B cell (primary cell): ENCODE results near the gene PSMD9. TPM values are rescaled to one million over a fixed set of nuclear protein-coding genes. Genes with fewer than 3 reads are reported as not detected.

Source experiments
- ATAC-seq: fragments of 200-7000 bp; cut with Tn5 transposase; one replicate; pipeline ENCODE4 v1.10.0; 2021; ENCODE audit warnings: low read depth, mild to moderate bottlenecking, moderate number of reproducible peaks, moderate library complexity
- CTCF ChIA-PET: fragments of 350-600 bp; sonication (Branson Sonifier 250); formaldehyde crosslinking; loops from one replicate; lab custom pipeline; 2021; ENCODE audit warnings: antibody characterized with exemption, inconsistent platforms; lab: Charles Lee
- POLR2A ChIA-PET: fragments of 350-600 bp; sonication (Branson Sonifier 250); formaldehyde crosslinking; loops from one replicate; lab custom pipeline; 2021; ENCODE audit warnings: antibody characterized with exemption; lab: Charles Lee
- DNase-seq: peaks from one replicate; pipeline ENCODE4 v3.0.0; 2013
- H2AFZ ChIP-seq: 2 replicates; pipeline ENCODE4 v1.6.1; 2012; ENCODE audit warnings: mild to moderate bottlenecking, low read depth, low read length; ENCODE audit not compliant: insufficient read depth, poor library complexity, severe bottlenecking
- H3K27ac ChIP-seq, 2 donors: 1 replicate in 1 of 2; 2 replicates in 1 of 2; pipeline ENCODE4 v1.5.1; 2012 to 2013; ENCODE audit warnings: low read length in 2 of 2, mild to moderate bottlenecking in 2 of 2, moderate library complexity in 1 of 2
- H3K27me3 ChIP-seq, 4 experiments: fragments of 200-600 bp in 1 of 4; sonication (generic) in 1 of 4; replicated peaks in 1 of 4; 1 replicate in 2 of 4; 2 replicates in 2 of 4; pipeline versions ENCODE4 v1.6.1 to v1.7.0; 2013 to 2016; ENCODE audit warnings: low read length in 3 of 4, mild to moderate bottlenecking in 2 of 4, mixed read lengths in 1 of 4, moderate library complexity in 1 of 4; ENCODE audit not compliant: insufficient read depth in 4 of 4, control insufficient read depth in 3 of 4; ENCODE audit errors: control extremely low read depth in 1 of 4
- H3K36me3 ChIP-seq, 2 experiments: replicated peaks in 1 of 2; 1 replicate in 1 of 2; 2 replicates in 1 of 2; pipeline versions ENCODE4 v1.6.1 to v1.7.1; 2013; ENCODE audit warnings: low read length in 1 of 2; ENCODE audit not compliant: insufficient read depth in 2 of 2, control insufficient read depth in 1 of 2; ENCODE audit errors: control extremely low read depth in 1 of 2, extremely low read depth in 1 of 2
- H3K4me1 ChIP-seq, 2 donors: fragments of 200-600 bp in 1 of 2; sonication (generic) in 1 of 2; 1 replicate in 1 of 2; 2 replicates in 1 of 2; pipeline versions ENCODE4 v1.5.1 to v1.6.1; 2013 to 2017; ENCODE audit warnings: low read length in 2 of 2; ENCODE audit not compliant: control insufficient read depth in 2 of 2, insufficient read depth in 2 of 2
- H3K4me2 ChIP-seq: replicated peaks from 2 replicates; pipeline ENCODE3; 2012; ENCODE audit warnings: mild to moderate bottlenecking, low read depth, low read length; ENCODE audit not compliant: poor library complexity, severe bottlenecking
- H3K4me3 ChIP-seq, 5 experiments: fragments of 200-600 bp in 1 of 5; sonication (generic) in 1 of 5; 1 replicate in 3 of 5; 2 replicates in 2 of 5; pipeline versions ENCODE4 v1.5.1 to v1.7.0; 2011 to 2016; ENCODE audit warnings: low read length in 4 of 5, mild to moderate bottlenecking in 4 of 5, low read depth in 2 of 5, control low read depth in 1 of 5, moderate library complexity in 1 of 5; ENCODE audit not compliant: insufficient read depth in 1 of 5; ENCODE audit errors: control extremely low read depth in 1 of 5, extremely low read depth in 1 of 5
- H3K79me2 ChIP-seq: fragments of 200-600 bp; sonication (generic); one replicate; pipeline ENCODE4 v1.6.0; 2016; ENCODE audit warnings: low read length; ENCODE audit not compliant: control insufficient read depth, insufficient read depth
- H3K9ac ChIP-seq: fragments of 200-600 bp; sonication (generic); 2 replicates; pipeline ENCODE4 v1.6.1; 2017; ENCODE audit warnings: mild to moderate bottlenecking, low read length, moderate library complexity
- H3K9me3 ChIP-seq, 3 donors: one replicate each; pipeline versions ENCODE4 v1.6.1 to v1.7.1; 2013; ENCODE audit warnings: low read length in 2 of 3; ENCODE audit not compliant: control insufficient read depth in 2 of 3, insufficient read depth in 1 of 3; ENCODE audit errors: control extremely low read depth in 1 of 3
- H4K20me1 ChIP-seq: 2 replicates; pipeline ENCODE4 v1.6.0; 2012; ENCODE audit warnings: mild to moderate bottlenecking, low read length; ENCODE audit not compliant: insufficient read depth, control insufficient read depth, poor library complexity, severe bottlenecking
- H3K27ac Mint-ChIP-seq: one replicate; pipeline ENCODE4 v1.8.0; 2021; ENCODE audit warnings: mixed read lengths
- H3K27me3 Mint-ChIP-seq: one replicate; pipeline ENCODE4 v1.8.0; 2021; ENCODE audit warnings: mixed read lengths
- H3K4me1 Mint-ChIP-seq: one replicate; pipeline ENCODE4 v1.8.0; 2021; ENCODE audit warnings: mixed read lengths
- H3K4me3 Mint-ChIP-seq: one replicate; pipeline ENCODE4 v1.8.0; 2021; ENCODE audit warnings: mixed read lengths
- H3K9me3 Mint-ChIP-seq: one replicate; pipeline ENCODE4 v1.8.0; 2022; ENCODE audit warnings: mixed read lengths; ENCODE audit not compliant: insufficient read depth
- EZH2 ChIP-seq: IDR thresholded peaks from 2 replicates; pipeline ENCODE4 v1.6.1; 2012; ENCODE audit warnings: borderline replicate concordance, low read depth, mild to moderate bottlenecking, moderate library complexity, low read length; ENCODE audit not compliant: insufficient read depth, poor library complexity, severe bottlenecking
- WGBS: methylation state at CpG from one replicate; pipeline ENCODE4 v1.1.5; 2013; ENCODE audit warnings: missing lambda C conversion rate; ENCODE audit not compliant: insufficient coverage; 5-methylcytosine and 5-hydroxymethylcytosine counted together
- intact Hi-C: fragments of 100-400 bp; cut with micrococcal nuclease; formaldehyde crosslinking; loops from one replicate; pipeline ENCODE4 v1.10.0; 2022
- polyA plus RNA-seq: library from polyadenylated mRNA; depleted of rRNA; stranded (reverse); fragments of >200 nt; gene quantifications from 2 replicates; pipeline ENCODE4 v1.2.3, GENCODE V29; 2012
- total RNA-seq, 2 donors: library from RNA; stranded (reverse); fragments of 120-200 nt in 1 of 2; gene quantifications; 1 replicate in 1 of 2; 2 replicates in 1 of 2; pipeline versions ENCODE4 v1.2.3 to v1.2.4, GENCODE V29; 2013 to 2022
- TF ChIP-seq, protein P1 (sequence below): fragments of 200-600 bp; IDR thresholded peaks from one replicate; pipeline ENCODE4 v1.8.0; 2022; ENCODE audit warnings: antibody characterized with exemption, mild to moderate bottlenecking

PSMD9 gene
- total and polyA plus RNA-seq, 2 donors (not counting 1 experiment from before 2014, with no cell fraction given): 37.1 to 83.4 TPM

DNA sequence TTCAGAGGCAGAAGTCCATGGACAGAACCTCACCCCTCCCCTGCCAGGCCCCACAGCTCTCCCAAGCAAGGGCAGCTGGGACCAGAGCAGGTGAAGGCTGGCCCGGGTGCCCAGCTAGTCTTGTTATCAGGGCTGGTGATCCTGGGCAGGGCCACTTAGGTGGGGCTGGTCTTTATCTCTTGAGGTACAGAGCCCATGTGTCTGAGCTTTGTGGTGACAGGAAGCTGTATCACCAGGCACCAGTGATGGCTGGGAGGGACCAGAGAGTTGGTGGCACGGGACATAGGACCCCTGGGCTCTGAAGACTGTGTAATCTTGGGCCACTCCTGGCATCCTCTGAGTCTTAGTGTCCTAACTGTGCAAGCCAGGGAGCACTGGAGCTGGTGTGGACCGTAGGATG lies 17.1 kb upstream of the PSMD9 start:
- H4K20me1 ChIP-seq: no peaks in the 10 kb centered on the region
- no peak for TF ChIP-seq EZH2
- ChIA-PET POLR2A (no interaction called here), CTCF (no interaction called here)
- no peak overlapping the region for H3K4me3 ChIP-seq
- H3K4me3 Mint-ChIP-seq: no peak overlapping the region
- no peaks in the 10 kb centered on the region for H3K36me3 ChIP-seq
- no peaks in the 10 kb centered on the region for H3K9me3 Mint-ChIP-seq
- no peak for ATAC-seq
- no peaks in the 10 kb centered on the region for H3K79me2 ChIP-seq
- H3K27me3 ChIP-seq: no peaks in the 10 kb centered on the region
- H2AFZ ChIP-seq: no peak overlapping the region
- no peaks in the 10 kb centered on the region for H3K9me3 ChIP-seq
- intact Hi-C loops: no loop called here
- 76% methylated on average over 2 of the region's 3 CpGs for WGBS
- H3K4me1 Mint-ChIP-seq: peaks cover 3% of the 10 kb centered on the region
- no peak overlapping the region for H3K9ac ChIP-seq
- no peak overlapping the region for H3K27ac Mint-ChIP-seq
- peaks cover 0 to 5% of the 10 kb centered on the region in 2 donors for H3K4me1 ChIP-seq
- DNase-seq: no peak
- no peaks in the 10 kb centered on the region for H3K27me3 Mint-ChIP-seq
- no peak overlapping the region for H3K4me2 ChIP-seq
- H3K27ac ChIP-seq: no peak overlapping the region

DNA sequence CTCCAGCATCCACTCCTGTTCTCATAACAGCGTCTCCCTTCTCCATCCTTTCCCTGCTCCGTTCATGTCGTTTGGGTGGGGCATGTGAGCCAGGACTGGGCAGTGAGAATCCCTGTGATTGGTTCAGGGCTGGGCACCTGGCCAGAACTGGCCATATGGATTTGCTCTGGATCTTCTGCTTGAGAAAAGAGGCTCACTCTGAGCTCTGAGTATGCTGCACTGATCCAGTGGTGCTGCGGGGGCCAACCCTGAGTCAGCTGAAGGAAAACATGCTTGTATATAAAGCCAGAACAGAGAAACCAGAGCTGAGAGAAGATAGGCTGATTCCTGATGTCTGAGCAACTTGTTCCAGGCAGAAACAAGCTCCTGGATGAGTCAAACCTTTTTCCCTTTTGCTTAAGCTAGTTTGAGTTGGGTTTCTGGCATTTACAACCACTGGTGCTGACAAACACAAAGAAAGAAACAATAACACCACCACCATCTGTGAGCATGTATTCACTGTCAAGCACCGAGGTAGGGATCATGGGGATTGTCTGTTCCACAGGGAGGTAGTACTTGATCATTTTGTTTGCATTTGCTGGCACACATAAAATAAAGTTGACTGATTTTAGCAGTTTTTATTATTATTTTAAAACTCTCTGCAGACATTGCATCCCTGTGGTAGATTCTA lies 15.9 kb upstream of the PSMD9 start:
- Mint-ChIP-seq H3K9me3 (no peaks in the 10 kb centered on the region), H3K4me1 (peaks cover 3% of the 10 kb centered on the region), H3K27me3 (no peaks in the 10 kb centered on the region), H3K27ac (no peak overlapping the region), H3K4me3 (no peak overlapping the region)
- Histone ChIP-seq H3K27me3 (no peaks in the 10 kb centered on the region), H3K9ac (no peak overlapping the region), H3K27ac (no peak overlapping the region), H3K4me3 (no peak overlapping the region), H3K9me3 (no peaks in the 10 kb centered on the region), H3K79me2 (no peaks in the 10 kb centered on the region), H4K20me1 (no peaks in the 10 kb centered on the region), H3K4me1 (peaks cover 0 to 5% of the 10 kb centered on the region in 2 donors), H3K4me2 (no peak overlapping the region), H2AFZ (no peak overlapping the region), H3K36me3 (no peaks in the 10 kb centered on the region)
- DNase-seq (no peak), ATAC-seq (no peak)
- ChIA-PET POLR2A (no interaction called here), CTCF (no interaction called here)
- 77% methylated on average over 4 of the region's 5 CpGs for WGBS
- intact Hi-C loops: no loop called here
- TF ChIP-seq, protein P1, sequence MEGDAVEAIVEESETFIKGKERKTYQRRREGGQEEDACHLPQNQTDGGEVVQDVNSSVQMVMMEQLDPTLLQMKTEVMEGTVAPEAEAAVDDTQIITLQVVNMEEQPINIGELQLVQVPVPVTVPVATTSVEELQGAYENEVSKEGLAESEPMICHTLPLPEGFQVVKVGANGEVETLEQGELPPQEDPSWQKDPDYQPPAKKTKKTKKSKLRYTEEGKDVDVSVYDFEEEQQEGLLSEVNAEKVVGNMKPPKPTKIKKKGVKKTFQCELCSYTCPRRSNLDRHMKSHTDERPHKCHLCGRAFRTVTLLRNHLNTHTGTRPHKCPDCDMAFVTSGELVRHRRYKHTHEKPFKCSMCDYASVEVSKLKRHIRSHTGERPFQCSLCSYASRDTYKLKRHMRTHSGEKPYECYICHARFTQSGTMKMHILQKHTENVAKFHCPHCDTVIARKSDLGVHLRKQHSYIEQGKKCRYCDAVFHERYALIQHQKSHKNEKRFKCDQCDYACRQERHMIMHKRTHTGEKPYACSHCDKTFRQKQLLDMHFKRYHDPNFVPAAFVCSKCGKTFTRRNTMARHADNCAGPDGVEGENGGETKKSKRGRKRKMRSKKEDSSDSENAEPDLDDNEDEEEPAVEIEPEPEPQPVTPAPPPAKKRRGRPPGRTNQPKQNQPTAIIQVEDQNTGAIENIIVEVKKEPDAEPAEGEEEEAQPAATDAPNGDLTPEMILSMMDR: no peak
- TF ChIP-seq EZH2: no peak
